ENCODE measurements around the gene COL23A1. TPM values are rescaled to one million over a fixed set of nuclear protein-coding genes. Genes with fewer than 3 reads are reported as not detected.

Gene COL23A1
- polyA plus RNA-seq, 3 donors, result 0.11 to 0.21 TPM; not detected in 1

GRCh38 chr5:178426326-178427130, 163.7 kb downstream of the COL23A1 start:
- H3K36me3 ChIP-seq (replicated peaks in 1 of 2; ENCODE audit: control insufficient read depth in 1 of 2, insufficient read depth in 2 of 2, low read length in 2 of 2), result no peaks in the 10 kb centered on the region

DNA sequence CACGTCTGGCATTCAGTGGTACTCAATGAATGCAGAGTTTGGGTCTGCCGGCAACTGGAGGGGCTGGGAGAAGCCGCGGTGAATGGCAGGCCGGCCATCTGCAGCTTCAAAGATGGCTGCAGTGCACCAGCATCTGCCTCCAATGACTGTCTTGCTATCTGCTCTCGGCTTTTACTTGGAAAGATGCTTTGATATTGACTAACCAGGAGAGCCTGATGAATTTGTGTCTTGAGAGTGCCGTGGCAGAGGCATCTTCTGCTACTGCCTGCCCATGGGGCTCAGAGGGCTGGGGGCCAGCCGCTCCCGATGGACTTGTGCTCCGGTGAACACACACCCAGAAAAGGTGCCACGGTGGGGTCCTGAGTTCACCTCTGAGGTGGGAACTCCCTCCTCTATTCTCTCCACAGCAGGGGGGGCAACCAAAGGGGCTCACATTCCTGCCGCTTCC, 164.5 kb downstream of the COL23A1 start:
- Histone ChIP-seq H3K27ac (ENCODE audit: low read depth in 1 of 2, low read length in 2 of 2) (no peak overlapping the region), H3K79me2 (ENCODE audit: insufficient read depth, low read length) (no peaks in the 10 kb centered on the region), H4K20me1 (ENCODE audit: insufficient read depth, low read length) (no peaks in the 10 kb centered on the region), H3K9me3 (replicated peaks in 1 of 2; ENCODE audit: control insufficient read depth in 1 of 2, insufficient read depth in 1 of 2, low read length in 2 of 2) (no peaks in the 10 kb centered on the region), H3K9ac (ENCODE audit: insufficient read depth, low read length, poor library complexity, severe bottlenecking) (no peak overlapping the region), H3K27me3 (ENCODE audit: control insufficient read depth in 2 of 2, insufficient read depth in 2 of 2, low read length in 2 of 2) (no peaks in the 10 kb centered on the region), H3K4me2 (replicated peaks; ENCODE audit: extremely low read depth, low read length, poor library complexity, severe bottlenecking) (no peak overlapping the region), H3K4me3 (replicated peaks in 1 of 3; ENCODE audit: low read depth in 2 of 3, low read length in 3 of 3) (no peak overlapping the region), H2AFZ (ENCODE audit: insufficient read depth, low read depth, low read length, poor library complexity, severe bottlenecking) (no peak overlapping the region), H3K4me1 (ENCODE audit: control insufficient read depth in 1 of 2, insufficient read depth in 2 of 2, low read length in 2 of 2) (no peaks in the 10 kb centered on the region), H3K36me3 (replicated peaks in 1 of 2; ENCODE audit: control insufficient read depth in 1 of 2, insufficient read depth in 2 of 2, low read length in 2 of 2) (no peaks in the 10 kb centered on the region)
- Mint-ChIP-seq H3K36me3 (no peaks in the 10 kb centered on the region), H3K4me1 (no peaks in the 10 kb centered on the region), H3K27ac (no peak overlapping the region), H3K9me3 (peaks cover 0 to 3% (median 0%) of the 10 kb centered on the region in 7 donors), H3K4me3 (no peak overlapping the region), H3K27me3 (ENCODE audit: low read depth in 3 of 3) (peaks cover 0 to 2% (median 0%) of the 10 kb centered on the region in 3 donors)
- intact Hi-C loops (cut with micrococcal nuclease), result no loop called here
- DNase-seq, result no peak
- 95% methylated on average over 9 of the region's 12 CpGs for WGBS (ENCODE audit: insufficient coverage)
- TF ChIP-seq, protein P1, sequence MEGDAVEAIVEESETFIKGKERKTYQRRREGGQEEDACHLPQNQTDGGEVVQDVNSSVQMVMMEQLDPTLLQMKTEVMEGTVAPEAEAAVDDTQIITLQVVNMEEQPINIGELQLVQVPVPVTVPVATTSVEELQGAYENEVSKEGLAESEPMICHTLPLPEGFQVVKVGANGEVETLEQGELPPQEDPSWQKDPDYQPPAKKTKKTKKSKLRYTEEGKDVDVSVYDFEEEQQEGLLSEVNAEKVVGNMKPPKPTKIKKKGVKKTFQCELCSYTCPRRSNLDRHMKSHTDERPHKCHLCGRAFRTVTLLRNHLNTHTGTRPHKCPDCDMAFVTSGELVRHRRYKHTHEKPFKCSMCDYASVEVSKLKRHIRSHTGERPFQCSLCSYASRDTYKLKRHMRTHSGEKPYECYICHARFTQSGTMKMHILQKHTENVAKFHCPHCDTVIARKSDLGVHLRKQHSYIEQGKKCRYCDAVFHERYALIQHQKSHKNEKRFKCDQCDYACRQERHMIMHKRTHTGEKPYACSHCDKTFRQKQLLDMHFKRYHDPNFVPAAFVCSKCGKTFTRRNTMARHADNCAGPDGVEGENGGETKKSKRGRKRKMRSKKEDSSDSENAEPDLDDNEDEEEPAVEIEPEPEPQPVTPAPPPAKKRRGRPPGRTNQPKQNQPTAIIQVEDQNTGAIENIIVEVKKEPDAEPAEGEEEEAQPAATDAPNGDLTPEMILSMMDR (IDR thresholded peaks at IDR 0.05), result no peak

More at GRCh38 chr5:178426326-178427130, 163.7 kb downstream of the COL23A1 start:
- Mint-ChIP-seq H3K36me3 (no peaks in the 10 kb centered on the region), H3K9me3 (peaks cover 0 to 10% (median 4%) of the 10 kb centered on the region in 7 donors), H3K4me3 (no peak overlapping the region), H3K27ac (peak overlapping the region in 1 of 7 donors; percentile 55), H3K4me1 (no peaks in the 10 kb centered on the region), H3K27me3 (ENCODE audit: low read depth in 3 of 3) (peaks cover 0 to 2% (median 0%) of the 10 kb centered on the region in 3 donors)
- Histone ChIP-seq H3K9ac (ENCODE audit: insufficient read depth, low read length, poor library complexity, severe bottlenecking) (no peak overlapping the region), H4K20me1 (ENCODE audit: insufficient read depth, low read length) (no peaks in the 10 kb centered on the region), H3K4me2 (replicated peaks; ENCODE audit: extremely low read depth, low read length, poor library complexity, severe bottlenecking) (no peak overlapping the region), H3K79me2 (ENCODE audit: insufficient read depth, low read length) (no peaks in the 10 kb centered on the region), H3K27ac (ENCODE audit: low read depth in 1 of 2, low read length in 2 of 2) (no peak overlapping the region), H3K4me1 (ENCODE audit: control insufficient read depth in 1 of 2, insufficient read depth in 2 of 2, low read length in 2 of 2) (no peaks in the 10 kb centered on the region), H2AFZ (ENCODE audit: insufficient read depth, low read depth, low read length, poor library complexity, severe bottlenecking) (no peak overlapping the region), H3K4me3 (replicated peaks in 1 of 3; ENCODE audit: low read depth in 2 of 3, low read length in 3 of 3) (no peak overlapping the region), H3K27me3 (ENCODE audit: control insufficient read depth in 2 of 2, insufficient read depth in 2 of 2, low read length in 2 of 2) (no peaks in the 10 kb centered on the region), H3K9me3 (replicated peaks in 1 of 2; ENCODE audit: control insufficient read depth in 1 of 2, insufficient read depth in 1 of 2, low read length in 2 of 2) (peaks cover 0 to 2% of the 10 kb centered on the region in 2 donors)
- 94% methylated on average over 21 of the region's 26 CpGs for WGBS (ENCODE audit: insufficient coverage)
- intact Hi-C loops (cut with micrococcal nuclease), result no loop called here
- TF ChIP-seq, protein P1 (IDR thresholded peaks at IDR 0.05), result no peak
- no peak for DNase-seq
